ENCODE measurements around the gene TM2D1.
"Not testable (repeated sequence)": the region's sequence is repeated elsewhere in the genome, so short reads cannot be mapped to it uniquely, and the experiment has no call there.

- TF ChIP-seq EP300, CTCF, POLR2AphosphoS5, POLR2A (IDR thresholded peaks at IDR 0.05): not testable (repeated sequence)
Observed at GRCh38 chr1:61730679-61731078, 5.7 kb upstream of the TM2D1 start.
